HuH-7.5 (cell line): Measurements from ENCODE around the gene CREB3L2.
"Not testable (repeated sequence)": the region's sequence is repeated elsewhere in the genome, so short reads cannot be mapped to it uniquely, and the experiment has no call there.

Source experiments
- DNase-seq: peaks from one replicate; pipeline ENCODE4 v3.0.0; 2011; ENCODE audit warnings: low spot score

The CREB3L2 gene

GRCh38 chr7:137987563-137987962, 14.3 kb downstream of the CREB3L2 start:
- DNase-seq, result no peak

- DNase-seq, result no peak
Measured at GRCh38 chr7:137987018-137987349, 14.9 kb downstream of the CREB3L2 start.

GRCh38 chr7:137986252-137987017, 15.5 kb downstream of the CREB3L2 start:
- no peak for DNase-seq

- DNase-seq, result no peak
Measured at GRCh38 chr7:137985897-137986251, 16.0 kb downstream of the CREB3L2 start.

GRCh38 chr7:137985253-137985896, 16.5 kb downstream of the CREB3L2 start:
- no peak for DNase-seq

- DNase-seq, result no peak
Measured at GRCh38 chr7:137984181-137985041, 17.5 kb downstream of the CREB3L2 start.

GRCh38 chr7:137983323-137984008, 18.4 kb downstream of the CREB3L2 start:
- DNase-seq, result no peak

- DNase-seq, result not testable (repeated sequence)
Measured at GRCh38 chr7:137982394-137982793, 19.5 kb downstream of the CREB3L2 start.

GRCh38 chr7:137981668-137982067, 20.2 kb downstream of the CREB3L2 start:
- no peak for DNase-seq

- no peak for DNase-seq
Measured at GRCh38 chr7:137981175-137981574, 20.7 kb downstream of the CREB3L2 start.

- no peak for DNase-seq
Measured at GRCh38 chr7:137980308-137980707, 21.6 kb downstream of the CREB3L2 start.

- no peak for DNase-seq
Measured at GRCh38 chr7:137978464-137979237, 23.2 kb downstream of the CREB3L2 start.

GRCh38 chr7:137977173-137977572, 24.7 kb downstream of the CREB3L2 start:
- DNase-seq, result no peak

- no peak for DNase-seq
Measured at GRCh38 chr7:137976696-137977095, 25.2 kb downstream of the CREB3L2 start.

- DNase-seq, result no peak
Measured at GRCh38 chr7:137976232-137976631, 25.7 kb downstream of the CREB3L2 start.

GRCh38 chr7:137975768-137976167, 26.1 kb downstream of the CREB3L2 start:
- no peak for DNase-seq

GRCh38 chr7:137975221-137975620, 26.7 kb downstream of the CREB3L2 start:
- no peak for DNase-seq

GRCh38 chr7:137974766-137975165, 27.1 kb downstream of the CREB3L2 start:
- no peak for DNase-seq

GRCh38 chr7:137970253-137970975, 31.5 kb downstream of the CREB3L2 start:
- DNase-seq, result no peak

- no peak for DNase-seq
Measured at GRCh38 chr7:137969828-137970227, 32.1 kb downstream of the CREB3L2 start.

- DNase-seq, result no peak
Measured at GRCh38 chr7:137968890-137969289, 33.0 kb downstream of the CREB3L2 start.
